HFFc6 (cell line): ENCODE data around the gene SLC38A3. TPM values are rescaled to one million over a fixed set of nuclear protein-coding genes. Genes with fewer than 3 reads are reported as not detected.

Experiments
- DNase-seq: peaks from one replicate; pipeline ENCODE4 v3.0.0-alpha.2; 2018
- H3K27ac Mint-ChIP-seq: 2 replicates; pipeline ENCODE4 v1.8.0; 2020; ENCODE audit warnings: mild to moderate bottlenecking, mixed read lengths
- H3K27me3 Mint-ChIP-seq: 2 replicates; pipeline ENCODE4 v1.8.0; 2021; ENCODE audit warnings: mild to moderate bottlenecking, moderate library complexity, mixed read lengths; ENCODE audit not compliant: insufficient read depth
- H3K36me3 Mint-ChIP-seq: 2 replicates; pipeline ENCODE4 v1.8.0; 2021; ENCODE audit warnings: low read depth, mixed read lengths
- H3K4me1 Mint-ChIP-seq: 2 replicates; pipeline ENCODE4 v1.8.0; 2020; ENCODE audit warnings: low read depth, mixed read lengths
- H3K4me3 Mint-ChIP-seq: 2 replicates; pipeline ENCODE4 v1.8.0; 2020; ENCODE audit warnings: mild to moderate bottlenecking, moderate library complexity, mixed read lengths
- H3K9me3 Mint-ChIP-seq: 2 replicates; pipeline ENCODE4 v1.8.0; 2020; ENCODE audit warnings: mild to moderate bottlenecking, mixed read lengths
- CTCF ChIP-seq: fragments of 200-600 bp; sonication (generic); IDR thresholded peaks from 2 replicates; pipeline ENCODE4 v1.5.0; 2021; ENCODE audit warnings: antibody characterized with exemption, mild to moderate bottlenecking
- total RNA-seq, 6 experiments: library from RNA; stranded (reverse); fragmentation: NEBNext Ultra II Directional; extraction: Animal tissue kit (Norgen Biotek cat#: 25700); gene quantifications; 2 replicates in 1 of 6; 3 replicates in 5 of 6; pipeline ENCODE4 v1.2.3, GENCODE V29; 2021

The SLC38A3 gene
- total RNA-seq, 6 experiments from 2014 or later = 0.16 to 0.24 TPM; not detected in 4

DNA sequence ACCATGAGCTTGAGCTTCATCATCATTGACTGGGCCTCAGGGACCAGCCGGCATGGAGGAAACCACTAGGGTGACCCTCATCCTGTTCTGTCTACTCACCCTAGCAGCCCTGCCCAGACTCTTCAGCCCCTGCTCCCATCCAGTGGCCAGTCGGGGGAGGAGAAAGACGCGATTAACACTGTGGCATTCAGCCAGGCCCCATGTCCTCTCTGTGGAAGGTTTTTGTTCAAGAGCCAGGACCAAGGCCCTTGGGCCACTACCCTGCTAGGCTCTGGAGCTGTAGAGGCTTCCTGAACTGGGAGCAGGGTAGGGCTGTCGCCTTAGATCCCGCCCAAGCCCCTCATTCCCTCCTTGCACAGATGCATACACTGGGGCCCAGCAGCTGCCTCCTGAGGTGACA is 15.0 kb downstream of the SLC38A3 start:
- Mint-ChIP-seq H3K4me1 (no peaks in the 10 kb centered on the region), H3K27ac (no peak overlapping the region), H3K36me3 (no peaks in the 10 kb centered on the region), H3K9me3 (no peaks in the 10 kb centered on the region), H3K4me3 (no peak overlapping the region), H3K27me3 (peaks cover 19% of the 10 kb centered on the region)
- no peak for DNase-seq
- no peak for TF ChIP-seq CTCF

DNA sequence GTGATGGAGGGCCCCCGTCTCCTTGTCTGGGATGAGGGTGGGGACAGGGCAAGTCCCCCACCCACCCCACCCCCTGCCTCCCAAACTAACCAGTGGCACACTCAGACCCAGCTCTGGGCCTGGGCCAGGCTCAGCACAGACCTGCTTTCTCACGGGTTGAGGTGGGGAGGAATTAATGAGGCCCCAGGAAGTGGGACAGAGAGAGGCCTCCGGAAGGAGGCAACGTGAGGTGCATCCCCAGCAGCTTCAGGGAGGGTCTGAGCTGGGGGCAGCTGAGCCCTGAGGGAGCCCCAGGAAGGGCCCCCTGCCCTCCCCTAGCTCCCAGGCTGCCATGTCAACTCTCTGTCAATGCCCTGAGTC is 16.0 kb downstream of the SLC38A3 start:
- H3K27me3 Mint-ChIP-seq = peaks cover 17% of the 10 kb centered on the region
- H3K27ac Mint-ChIP-seq = no peak overlapping the region
- H3K36me3 Mint-ChIP-seq = no peaks in the 10 kb centered on the region
- no peak overlapping the region for H3K4me3 Mint-ChIP-seq
- H3K9me3 Mint-ChIP-seq = no peaks in the 10 kb centered on the region
- no peak for DNase-seq
- TF ChIP-seq CTCF = no peak
- peaks cover 4% of the 10 kb centered on the region for H3K4me1 Mint-ChIP-seq

DNA sequence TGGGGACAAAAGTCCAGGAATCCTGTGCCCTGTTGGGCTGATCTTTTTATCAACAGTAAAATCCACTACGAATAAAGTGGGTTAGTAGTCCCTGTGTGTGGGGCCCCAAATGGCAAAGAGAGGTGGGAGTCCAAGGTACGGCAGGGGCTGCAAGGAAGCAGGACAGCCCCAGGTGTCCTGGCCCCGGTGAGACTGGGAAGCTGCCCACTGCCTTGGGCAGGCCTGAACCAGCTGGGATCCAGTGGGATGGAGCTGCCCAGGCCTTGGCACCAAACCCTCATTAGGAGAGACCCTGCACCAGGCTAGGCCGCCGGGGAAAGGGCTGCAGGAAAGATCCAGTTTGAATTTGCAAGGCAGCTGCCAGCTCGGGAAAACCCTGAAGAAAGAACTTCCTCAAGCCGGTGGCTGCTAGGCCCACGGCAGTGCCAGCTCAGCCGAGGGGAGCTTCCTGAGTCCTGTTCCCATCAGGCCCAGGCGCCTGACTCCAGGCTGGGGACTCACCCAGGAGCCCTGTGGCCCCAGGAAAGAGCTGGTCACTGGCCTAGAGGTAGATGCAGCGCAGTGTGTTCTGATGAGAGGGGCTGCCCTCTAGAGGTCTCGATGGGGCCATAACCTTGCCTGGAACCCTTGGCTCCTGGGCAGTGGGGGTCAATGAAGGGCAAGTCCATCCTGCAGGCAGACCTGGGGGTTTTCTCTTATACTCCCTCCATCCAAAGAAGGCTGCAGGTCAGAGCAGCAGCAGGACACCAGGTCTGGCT is 16.5 kb downstream of the SLC38A3 start:
- H3K27me3 Mint-ChIP-seq = peaks cover 17% of the 10 kb centered on the region
- no peak overlapping the region for H3K4me3 Mint-ChIP-seq
- H3K27ac Mint-ChIP-seq = no peak overlapping the region
- peaks cover 8% of the 10 kb centered on the region for H3K4me1 Mint-ChIP-seq
- peak; percentile 17; the same call in 1 of the 2 replicates for TF ChIP-seq CTCF
- H3K36me3 Mint-ChIP-seq = no peaks in the 10 kb centered on the region
- DNase-seq = no peak
- no peaks in the 10 kb centered on the region for H3K9me3 Mint-ChIP-seq

DNA sequence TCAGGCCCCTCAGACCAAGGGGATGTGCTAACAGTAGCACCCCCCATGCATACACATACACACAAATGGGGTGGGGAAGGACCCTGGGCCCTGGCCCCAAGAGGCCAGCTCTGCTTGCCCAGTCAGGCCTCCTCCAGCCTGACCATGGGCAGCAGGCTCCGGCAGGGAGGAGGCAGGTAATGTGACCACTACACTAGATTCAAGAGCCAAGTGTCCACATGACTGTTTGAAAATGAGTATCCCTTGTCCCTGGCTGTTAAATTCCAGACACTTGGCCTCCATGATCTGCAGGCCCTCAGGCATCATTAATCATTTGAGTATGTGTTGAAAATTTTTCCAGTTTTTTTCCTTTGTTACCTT is 17.1 kb downstream of the SLC38A3 start:
- Mint-ChIP-seq H3K9me3 (no peaks in the 10 kb centered on the region), H3K4me1 (peaks cover 13% of the 10 kb centered on the region), H3K36me3 (no peaks in the 10 kb centered on the region), H3K27me3 (peaks cover 17% of the 10 kb centered on the region), H3K27ac (no peak overlapping the region), H3K4me3 (no peak overlapping the region)
- DNase-seq = no peak
- no peak for TF ChIP-seq CTCF

DNA sequence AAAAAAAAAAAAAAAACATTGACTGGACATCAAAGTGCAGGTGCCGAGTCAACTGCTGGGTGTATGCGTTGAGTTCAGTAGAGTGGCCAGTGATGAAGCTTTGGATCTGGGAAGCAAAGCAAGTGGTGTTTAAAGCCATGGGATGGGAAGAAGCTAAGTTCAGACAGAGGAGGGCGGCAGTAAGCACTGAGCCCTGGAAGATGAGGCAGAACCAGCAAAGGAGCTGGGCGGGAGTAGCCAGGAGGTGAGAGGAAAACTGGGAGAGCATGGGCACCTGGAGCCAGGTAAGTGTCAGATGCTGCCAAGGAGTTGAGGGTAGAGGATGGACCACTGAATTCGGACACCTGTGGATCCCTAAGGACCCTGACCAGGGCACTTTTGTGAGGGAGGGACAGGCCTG is 19.6 kb downstream of the SLC38A3 start:
- Mint-ChIP-seq H3K4me3 (no peak overlapping the region), H3K27ac (no peak overlapping the region), H3K4me1 (peaks cover 33% of the 10 kb centered on the region), H3K27me3 (peaks cover 12% of the 10 kb centered on the region), H3K36me3 (no peaks in the 10 kb centered on the region), H3K9me3 (no peaks in the 10 kb centered on the region)
- TF ChIP-seq CTCF = no peak
- DNase-seq = no peak
